Osteocyte (in vitro differentiated cells): ENCODE results near the gene ZFAND2B. TPM values are rescaled to one million over a fixed set of nuclear protein-coding genes. Genes with fewer than 3 reads are reported as not detected.
A peak's percentile ranks its signal among the peaks of the same experiment; 100 is the strongest.

Experiments
- DNase-seq: peaks from one replicate; pipeline ENCODE4 v3.0.0; 2021; ENCODE audit warnings: mixed read lengths; ENCODE audit not compliant: unreplicated experiment; ENCODE audit errors: extremely low spot score
- H3K27ac Mint-ChIP-seq: one replicate; pipeline ENCODE4 v1.8.0; 2021; ENCODE audit warnings: mild to moderate bottlenecking, mixed read lengths; ENCODE audit not compliant: unreplicated experiment
- H3K27me3 Mint-ChIP-seq: one replicate; pipeline ENCODE4 v1.8.0; 2021; ENCODE audit warnings: mixed read lengths; ENCODE audit not compliant: unreplicated experiment
- H3K36me3 Mint-ChIP-seq: one replicate; pipeline ENCODE4 v1.8.0; 2021; ENCODE audit warnings: mixed read lengths; ENCODE audit not compliant: unreplicated experiment
- H3K4me1 Mint-ChIP-seq: one replicate; pipeline ENCODE4 v1.8.0; 2021; ENCODE audit warnings: mixed read lengths; ENCODE audit not compliant: unreplicated experiment
- H3K4me3 Mint-ChIP-seq: one replicate; pipeline ENCODE4 v1.8.0; 2021; ENCODE audit warnings: mild to moderate bottlenecking, moderate library complexity, mixed read lengths; ENCODE audit not compliant: unreplicated experiment
- H3K9me3 Mint-ChIP-seq: one replicate; pipeline ENCODE4 v1.8.0; 2021; ENCODE audit warnings: mixed read lengths; ENCODE audit not compliant: unreplicated experiment
- total RNA-seq: library from RNA; stranded (reverse); gene quantifications from 2 replicates; pipeline ENCODE4 v1.2.1, GENCODE V29; 2021
- TF ChIP-seq, protein P1 (sequence below): fragments of 200-600 bp; sonication (generic); IDR thresholded peaks from 2 replicates; pipeline ENCODE4 v1.5.0; 2021; ENCODE audit warnings: antibody characterized with exemption, mild to moderate bottlenecking, moderate library complexity

Gene ZFAND2B
- total RNA-seq, 1 donor from 2014 or later = 31.4 TPM

DNA sequence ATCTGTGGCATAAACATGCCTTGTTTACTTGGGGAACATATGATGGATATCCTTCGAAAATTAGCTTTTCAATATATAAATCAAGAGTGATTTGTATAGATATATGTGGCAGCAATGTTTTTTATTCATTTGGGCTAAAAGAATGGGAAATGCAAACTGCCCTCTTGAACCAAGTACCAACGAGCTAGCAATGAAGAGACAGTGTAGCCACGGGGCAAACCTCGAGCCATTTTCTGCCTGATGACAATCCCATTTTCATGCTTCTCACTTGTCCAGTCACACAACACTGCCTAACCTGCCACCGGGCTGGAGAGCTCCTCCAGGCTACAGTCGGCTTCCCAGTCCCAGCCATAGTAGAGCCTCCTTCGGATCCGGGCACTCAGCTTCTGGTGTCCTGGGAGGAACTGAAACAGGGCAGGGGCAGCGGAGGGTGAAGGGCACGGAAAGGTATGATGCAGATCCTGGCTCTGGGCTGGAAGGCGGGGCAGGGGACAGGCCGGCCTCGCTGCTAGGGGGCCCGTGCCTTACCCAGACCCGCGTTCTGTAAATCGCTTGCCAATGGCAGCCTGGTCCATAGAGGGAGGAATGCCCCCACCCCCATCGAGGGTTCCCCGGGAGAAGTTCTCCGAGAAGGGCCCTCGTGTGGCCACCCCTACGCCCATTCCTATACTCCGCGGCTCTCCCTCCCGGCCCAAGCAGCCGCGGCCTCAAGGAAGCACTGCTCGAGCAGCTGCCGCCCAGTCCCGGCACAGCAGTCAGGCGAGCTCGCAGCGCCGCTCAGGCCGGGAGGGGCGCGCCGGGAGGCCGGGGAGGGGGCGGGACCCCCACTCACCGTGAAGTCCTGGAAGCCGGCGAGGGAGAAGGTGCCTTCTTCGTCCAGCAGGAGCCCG, 30.4 kb upstream of the ZFAND2B start:
- peak overlapping the region; percentile 89 for H3K4me3 Mint-ChIP-seq
- TF ChIP-seq, protein P1, sequence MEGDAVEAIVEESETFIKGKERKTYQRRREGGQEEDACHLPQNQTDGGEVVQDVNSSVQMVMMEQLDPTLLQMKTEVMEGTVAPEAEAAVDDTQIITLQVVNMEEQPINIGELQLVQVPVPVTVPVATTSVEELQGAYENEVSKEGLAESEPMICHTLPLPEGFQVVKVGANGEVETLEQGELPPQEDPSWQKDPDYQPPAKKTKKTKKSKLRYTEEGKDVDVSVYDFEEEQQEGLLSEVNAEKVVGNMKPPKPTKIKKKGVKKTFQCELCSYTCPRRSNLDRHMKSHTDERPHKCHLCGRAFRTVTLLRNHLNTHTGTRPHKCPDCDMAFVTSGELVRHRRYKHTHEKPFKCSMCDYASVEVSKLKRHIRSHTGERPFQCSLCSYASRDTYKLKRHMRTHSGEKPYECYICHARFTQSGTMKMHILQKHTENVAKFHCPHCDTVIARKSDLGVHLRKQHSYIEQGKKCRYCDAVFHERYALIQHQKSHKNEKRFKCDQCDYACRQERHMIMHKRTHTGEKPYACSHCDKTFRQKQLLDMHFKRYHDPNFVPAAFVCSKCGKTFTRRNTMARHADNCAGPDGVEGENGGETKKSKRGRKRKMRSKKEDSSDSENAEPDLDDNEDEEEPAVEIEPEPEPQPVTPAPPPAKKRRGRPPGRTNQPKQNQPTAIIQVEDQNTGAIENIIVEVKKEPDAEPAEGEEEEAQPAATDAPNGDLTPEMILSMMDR = peak; percentile 28
- peaks cover 26% of the 10 kb centered on the region for H3K36me3 Mint-ChIP-seq
- no peaks in the 10 kb centered on the region for H3K27me3 Mint-ChIP-seq
- no peak for DNase-seq
- H3K27ac Mint-ChIP-seq = peak overlapping the region; percentile 67
- peaks cover 27% of the 10 kb centered on the region for H3K4me1 Mint-ChIP-seq
- H3K9me3 Mint-ChIP-seq = no peaks in the 10 kb centered on the region

DNA sequence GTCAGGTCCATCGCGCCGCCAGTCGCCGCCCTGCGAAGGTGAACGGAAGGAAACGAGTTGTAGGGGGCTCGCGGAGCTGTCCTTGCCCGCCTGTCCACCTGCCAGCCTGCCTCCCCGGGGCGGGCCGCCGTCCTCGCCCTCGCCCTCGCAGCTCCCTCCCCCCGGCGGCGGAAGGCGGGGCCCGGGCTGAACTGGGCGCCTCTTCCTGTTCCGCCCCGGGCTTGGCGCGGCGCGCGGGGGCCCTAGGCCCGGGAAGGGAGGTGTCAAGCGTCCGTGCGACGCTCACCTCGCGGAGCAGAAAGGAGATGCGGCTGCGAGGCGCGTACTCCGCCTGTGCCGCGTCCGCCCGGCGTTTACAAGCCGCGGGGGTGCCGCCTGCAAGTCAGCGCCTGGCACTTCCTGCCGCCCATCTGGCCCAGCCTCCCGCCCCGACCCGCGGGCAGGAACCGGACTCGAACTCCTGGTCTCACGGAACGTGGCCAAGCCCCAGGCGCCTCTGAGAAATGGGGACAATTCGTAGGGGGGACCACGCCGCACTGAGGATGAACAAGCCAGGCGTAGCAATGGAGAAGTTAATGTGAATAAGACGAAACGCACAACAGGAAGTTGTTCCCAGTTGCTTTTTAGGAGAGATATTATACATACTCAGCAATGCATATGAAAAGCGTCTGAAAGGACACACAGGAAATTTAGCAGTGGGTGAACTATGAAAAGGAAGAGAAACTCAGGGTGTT, 29.6 kb upstream of the ZFAND2B start, which contains the start of gene CNPPD1:
CNPPD1 (minus strand) TSS at position 108 of the 734 bp plus-strand sequence; CDS start at position 11, 97 bp downstream.
- H3K4me1 Mint-ChIP-seq = peaks cover 24% of the 10 kb centered on the region
- H3K9me3 Mint-ChIP-seq = no peaks in the 10 kb centered on the region
- peak; percentile 93 for DNase-seq
- peak within 1 kb of the TSS; percentile 100 for H3K27ac Mint-ChIP-seq
- peak within 1 kb of the TSS; percentile 89 for H3K4me3 Mint-ChIP-seq
- TF ChIP-seq, protein P1 = no peak
- peaks cover 28% of the 10 kb centered on the region for H3K36me3 Mint-ChIP-seq
- no peaks in the 10 kb centered on the region for H3K27me3 Mint-ChIP-seq

DNA sequence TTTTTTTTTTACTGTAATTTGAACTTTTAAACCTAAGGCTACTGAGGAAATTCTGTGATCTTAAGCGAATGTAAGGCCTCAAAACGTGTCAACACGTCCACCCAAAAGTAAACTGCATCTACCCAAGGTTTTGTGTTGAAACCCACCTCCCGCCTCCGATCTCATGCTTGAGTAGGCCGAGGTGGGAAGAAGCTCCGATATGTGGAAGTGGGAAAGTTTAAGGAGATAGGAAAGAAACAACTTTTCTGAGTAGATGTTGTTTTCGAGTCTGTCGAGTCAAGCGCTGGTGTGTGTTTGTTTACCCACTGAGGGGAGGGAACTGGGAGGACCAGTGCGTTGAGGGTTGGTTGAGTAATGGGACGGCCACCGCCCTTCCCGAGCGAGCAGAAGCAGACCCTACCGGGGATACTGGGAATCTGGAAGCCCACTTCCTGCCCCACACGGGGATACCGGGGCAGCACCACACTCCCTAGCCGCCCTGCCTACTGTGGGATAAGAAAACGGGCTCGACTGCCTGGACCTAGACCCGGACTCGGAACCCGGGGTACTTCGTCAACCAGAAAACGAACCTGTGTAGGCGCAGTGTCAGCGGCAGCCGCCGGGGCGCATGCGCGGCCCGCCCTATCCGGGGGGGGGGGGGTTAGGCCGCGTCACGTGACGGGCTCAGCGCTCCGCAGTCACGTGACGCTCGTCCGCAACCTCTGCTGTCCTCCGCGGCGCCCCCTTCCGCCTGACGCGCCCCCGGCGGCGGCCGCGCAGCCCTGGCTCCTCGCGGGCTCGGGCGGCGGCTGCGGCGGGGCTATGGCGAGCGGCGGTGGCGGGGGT, 28.8 kb upstream of the ZFAND2B start, which contains the start of gene RETREG2:
RETREG2 (plus strand) TSS at position 724 of the 825 bp plus-strand sequence; CDS start at position 802, 78 bp downstream.
- H3K9me3 Mint-ChIP-seq = no peaks in the 10 kb centered on the region
- H3K4me3 Mint-ChIP-seq = peak within 1 kb of the TSS; percentile 89
- H3K4me1 Mint-ChIP-seq = peaks cover 24% of the 10 kb centered on the region
- H3K36me3 Mint-ChIP-seq = peaks cover 25% of the 10 kb centered on the region
- peak within 1 kb of the TSS; percentile 100 for H3K27ac Mint-ChIP-seq
- TF ChIP-seq, protein P1 = peak; percentile 46
- no peaks in the 10 kb centered on the region for H3K27me3 Mint-ChIP-seq
- DNase-seq = peak; percentile 94

DNA sequence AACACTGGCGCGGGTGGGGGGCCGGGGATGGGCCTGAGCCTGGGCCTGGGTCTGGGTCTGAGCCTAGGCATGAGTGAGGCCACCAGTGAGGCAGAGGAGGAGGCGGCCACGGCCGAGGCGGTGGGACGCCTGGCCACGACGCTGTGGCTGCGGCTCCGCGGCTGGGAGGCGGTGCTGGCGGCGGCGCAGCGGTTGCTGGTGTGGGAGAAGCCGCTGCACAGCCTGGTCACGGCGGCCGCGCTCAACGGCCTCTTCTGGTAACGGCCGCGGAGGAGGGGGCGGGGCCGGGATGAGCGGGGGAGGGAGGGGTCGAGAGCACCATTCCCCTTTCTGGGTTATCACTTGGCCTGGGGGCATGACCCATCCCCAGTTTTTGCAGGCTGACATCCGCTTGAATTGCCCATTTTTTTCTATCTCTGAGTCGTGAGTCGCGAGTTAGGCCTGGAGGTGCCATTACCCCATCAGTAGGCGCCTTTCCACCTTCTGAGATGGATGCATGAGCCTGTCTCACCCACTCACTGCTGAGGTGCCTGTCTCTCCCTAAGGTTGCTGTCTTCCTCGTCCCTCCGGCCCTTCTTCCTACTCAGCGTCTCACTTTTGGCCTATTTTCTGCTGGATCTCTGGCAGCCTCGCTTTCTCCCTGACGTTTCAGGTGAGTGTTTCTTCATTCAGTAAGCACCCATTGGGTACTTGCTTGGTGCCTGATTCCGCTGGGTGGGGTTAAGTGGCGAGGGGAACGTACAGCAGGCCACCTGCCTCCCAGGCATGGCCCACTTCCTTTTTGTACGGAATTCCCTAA, 28.0 kb upstream of the ZFAND2B start:
- no peak for DNase-seq
- H3K27me3 Mint-ChIP-seq = no peaks in the 10 kb centered on the region
- TF ChIP-seq, protein P1 = no peak
- H3K9me3 Mint-ChIP-seq = no peaks in the 10 kb centered on the region
- peak overlapping the region; percentile 67 for H3K27ac Mint-ChIP-seq
- H3K4me1 Mint-ChIP-seq = peaks cover 24% of the 10 kb centered on the region
- peaks cover 33% of the 10 kb centered on the region for H3K36me3 Mint-ChIP-seq
- H3K4me3 Mint-ChIP-seq = peak overlapping the region; percentile 80
